CD4-positive, alpha-beta T cell treated with Interleukin-2 at 100 ng/mL for 4 hours (primary cell): ENCODE results near the gene APP.
"Not testable (repeated sequence)": the region's sequence is repeated elsewhere in the genome, so short reads cannot be mapped to it uniquely, and the experiment has no call there.

Source experiments
- DNase-seq: peaks from one replicate; pipeline ENCODE4 v3.0.0-alpha.2; 2020; ENCODE audit warnings: low spot score

Gene APP

GRCh38 chr21:25938658-25939395 is 231.7 kb downstream of the APP start:
- no peak for DNase-seq

- no peak for DNase-seq
These were observed 233.8 kb downstream of the APP start for GRCh38 chr21:25936776-25937175.

- no peak for DNase-seq
These were observed 235.8 kb downstream of the APP start for GRCh38 chr21:25934771-25935224.

- no peak for DNase-seq
These were observed 236.4 kb downstream of the APP start for GRCh38 chr21:25934130-25934529.

- DNase-seq, result no peak
These were observed 238.8 kb downstream of the APP start for GRCh38 chr21:25931765-25932164.

GRCh38 chr21:25929856-25930520 is 240.6 kb downstream of the APP start:
- no peak for DNase-seq

- no peak for DNase-seq
These were observed 243.2 kb downstream of the APP start for GRCh38 chr21:25927195-25927880.

GRCh38 chr21:25925936-25926335 is 244.6 kb downstream of the APP start:
- no peak for DNase-seq

- no peak for DNase-seq
These were observed 245.3 kb downstream of the APP start for GRCh38 chr21:25925064-25925800.

- not testable (repeated sequence) for DNase-seq
These were observed 252.4 kb downstream of the APP start for GRCh38 chr21:25918152-25918551.

GRCh38 chr21:25916226-25916625 is 254.3 kb downstream of the APP start:
- no peak for DNase-seq

GRCh38 chr21:25913479-25913878 is 257.1 kb downstream of the APP start:
- DNase-seq, result no peak

- DNase-seq, result no peak
These were observed 258.2 kb downstream of the APP start for GRCh38 chr21:25912402-25912746.

- DNase-seq, result no peak
These were observed 258.7 kb downstream of the APP start for GRCh38 chr21:25911730-25912401.

- DNase-seq, result no peak
These were observed 259.8 kb downstream of the APP start for GRCh38 chr21:25910809-25911208.

GRCh38 chr21:25909341-25909740 is 261.2 kb downstream of the APP start:
- DNase-seq, result no peak

GRCh38 chr21:25908495-25908894 is 262.1 kb downstream of the APP start:
- no peak for DNase-seq

- DNase-seq, result no peak
These were observed 262.8 kb downstream of the APP start for GRCh38 chr21:25907573-25908275.

- no peak for DNase-seq
These were observed 264.0 kb downstream of the APP start for GRCh38 chr21:25906587-25906986.

GRCh38 chr21:25905126-25905525 is 265.4 kb downstream of the APP start:
- no peak for DNase-seq

GRCh38 chr21:25904044-25904695 is 266.4 kb downstream of the APP start:
- DNase-seq, result no peak
